ENCODE measurements around the gene CC2D1A.

The CC2D1A gene

DNA sequence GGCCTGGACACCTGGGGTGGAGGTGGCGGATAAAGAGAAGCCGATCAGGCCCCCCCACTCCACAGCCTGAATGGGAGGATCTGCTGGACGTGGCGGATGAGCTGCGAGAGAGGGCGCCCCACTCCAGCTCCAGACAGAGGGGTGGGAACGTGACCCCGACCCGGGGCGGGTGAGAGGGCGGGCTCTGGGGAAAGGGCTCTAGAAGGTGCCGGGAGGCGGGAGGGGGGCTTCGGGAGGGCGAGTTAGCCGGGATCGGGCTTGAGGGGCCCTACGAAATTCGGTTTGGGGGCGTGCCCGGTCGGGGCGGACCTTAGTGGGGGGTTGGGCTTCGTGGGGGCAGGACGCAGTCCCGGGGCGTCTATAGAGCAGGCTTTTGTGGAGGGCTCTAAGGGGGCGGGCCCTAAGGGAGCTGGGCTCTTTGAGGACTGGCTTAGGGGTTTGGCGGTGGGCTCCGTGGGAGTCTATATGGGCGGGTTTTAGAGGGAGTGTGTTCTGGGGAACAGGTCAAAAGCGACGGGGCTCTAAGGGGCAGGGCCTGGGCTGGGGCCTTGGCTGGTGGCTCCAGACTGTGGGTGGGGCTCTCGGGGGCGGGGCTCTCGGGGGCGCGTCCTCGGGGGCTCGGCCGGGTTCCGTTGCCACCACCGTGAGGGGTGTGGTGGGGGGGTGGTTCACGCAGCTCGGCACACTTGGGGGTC lies 33.2 kb upstream of the CC2D1A start:
- H3K36me3 ChIP-seq: no peaks in the 10 kb centered on the region

GRCh38 chr19:13873834-13874515 lies 32.0 kb upstream of the CC2D1A start:
- Histone ChIP-seq H3K4me1 (peaks cover 0 to 11% (median 9%) of the 10 kb centered on the region in 4 donors), H3K27me3 (peaks cover 0 to 9% of the 10 kb centered on the region in 2 donors), H3K4me3 (no peak overlapping the region), H3K36me3 (no peaks in the 10 kb centered on the region), H3K9me3 (no peaks in the 10 kb centered on the region), H3K27ac (no peak overlapping the region)
- intact Hi-C loops (cut with DNase I; ENCODE audit: low total_unique reads): no loop called here
- no peak for DNase-seq
- TF ChIP-seq, protein P1, sequence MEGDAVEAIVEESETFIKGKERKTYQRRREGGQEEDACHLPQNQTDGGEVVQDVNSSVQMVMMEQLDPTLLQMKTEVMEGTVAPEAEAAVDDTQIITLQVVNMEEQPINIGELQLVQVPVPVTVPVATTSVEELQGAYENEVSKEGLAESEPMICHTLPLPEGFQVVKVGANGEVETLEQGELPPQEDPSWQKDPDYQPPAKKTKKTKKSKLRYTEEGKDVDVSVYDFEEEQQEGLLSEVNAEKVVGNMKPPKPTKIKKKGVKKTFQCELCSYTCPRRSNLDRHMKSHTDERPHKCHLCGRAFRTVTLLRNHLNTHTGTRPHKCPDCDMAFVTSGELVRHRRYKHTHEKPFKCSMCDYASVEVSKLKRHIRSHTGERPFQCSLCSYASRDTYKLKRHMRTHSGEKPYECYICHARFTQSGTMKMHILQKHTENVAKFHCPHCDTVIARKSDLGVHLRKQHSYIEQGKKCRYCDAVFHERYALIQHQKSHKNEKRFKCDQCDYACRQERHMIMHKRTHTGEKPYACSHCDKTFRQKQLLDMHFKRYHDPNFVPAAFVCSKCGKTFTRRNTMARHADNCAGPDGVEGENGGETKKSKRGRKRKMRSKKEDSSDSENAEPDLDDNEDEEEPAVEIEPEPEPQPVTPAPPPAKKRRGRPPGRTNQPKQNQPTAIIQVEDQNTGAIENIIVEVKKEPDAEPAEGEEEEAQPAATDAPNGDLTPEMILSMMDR (IDR thresholded peaks at IDR 0.05): no peak

More for the DNA sequence above, 33.2 kb upstream of the CC2D1A start:
- TF ChIP-seq, protein P1 (IDR thresholded peaks at IDR 0.05): no peak
- peaks cover 0 to 11% (median 9%) of the 10 kb centered on the region in 4 donors for H3K4me1 ChIP-seq
- no peak for DNase-seq
- no peaks in the 10 kb centered on the region for H3K9me3 ChIP-seq
- peak overlapping the region in 1 of 2 donors; percentile 42 for H3K4me3 ChIP-seq
- H3K27me3 ChIP-seq: peaks cover 0 to 9% of the 10 kb centered on the region in 2 donors
- intact Hi-C loops (cut with DNase I; ENCODE audit: low total_unique reads): loop anchor here (1.0 kb wide), 1 partner anchor 311 kb away; no protein-coding TSS in a partner anchor
- no peak overlapping the region for H3K27ac ChIP-seq

- intact Hi-C loops (cut with DNase I; ENCODE audit: low total_unique reads): no loop called here
- Histone ChIP-seq H3K4me3 (no peak overlapping the region), H3K9me3 (no peaks in the 10 kb centered on the region), H3K4me1 (peaks cover 0 to 24% (median 21%) of the 10 kb centered on the region in 4 donors), H3K36me3 (no peaks in the 10 kb centered on the region), H3K27ac (no peak overlapping the region), H3K27me3 (peaks cover 0 to 9% of the 10 kb centered on the region in 2 donors)
- TF ChIP-seq, protein P1 (IDR thresholded peaks at IDR 0.05): no peak
- no peak for DNase-seq
Measured at GRCh38 chr19:13875824-13876223, 30.2 kb upstream of the CC2D1A start.

GRCh38 chr19:13876834-13877233 lies 29.2 kb upstream of the CC2D1A start, which contains the start of gene NANOS3:
TSS of gene NANOS3 (plus strand) at chr19:13877134. CDS start at chr19:13877249, 115 bp downstream.
- Histone ChIP-seq H3K9me3 (no peaks in the 10 kb centered on the region), H3K4me3 (no peak within 1 kb of the TSS), H3K36me3 (no peaks in the 10 kb centered on the region), H3K27ac (no peak within 1 kb of the TSS), H3K27me3 (peaks cover 0 to 9% of the 10 kb centered on the region in 2 donors), H3K4me1 (peaks cover 0 to 34% (median 24%) of the 10 kb centered on the region in 4 donors)
- intact Hi-C loops (cut with DNase I; ENCODE audit: low total_unique reads): no loop called here
- TF ChIP-seq, protein P1 (IDR thresholded peaks at IDR 0.05): no peak
- no peak for DNase-seq

GRCh38 chr19:13877303-13877702 lies 28.7 kb upstream of the CC2D1A start:
- Histone ChIP-seq H3K36me3 (no peaks in the 10 kb centered on the region), H3K27me3 (peaks cover 0 to 9% of the 10 kb centered on the region in 2 donors), H3K4me1 (peaks cover 0 to 39% (median 24%) of the 10 kb centered on the region in 4 donors), H3K4me3 (no peak overlapping the region), H3K9me3 (no peaks in the 10 kb centered on the region), H3K27ac (no peak overlapping the region)
- TF ChIP-seq, protein P1 (IDR thresholded peaks at IDR 0.05): no peak
- no peak for DNase-seq
- intact Hi-C loops (cut with DNase I; ENCODE audit: low total_unique reads): no loop called here
